ENCODE measurements around the gene TAF11L4. TPM values are rescaled to one million over a fixed set of nuclear protein-coding genes. Genes with fewer than 3 reads are reported as not detected.
"Not testable (repeated sequence)": the region's sequence is repeated elsewhere in the genome, so short reads cannot be mapped to it uniquely, and the experiment has no call there.

TAF11L4 gene
- polyA plus RNA-seq (2011; rRNA removed) (not detected in 2 replicates), polyA minus RNA-seq (2011; rRNA and poly(A)+ RNA removed) (not detected in 2 replicates)

DNA sequence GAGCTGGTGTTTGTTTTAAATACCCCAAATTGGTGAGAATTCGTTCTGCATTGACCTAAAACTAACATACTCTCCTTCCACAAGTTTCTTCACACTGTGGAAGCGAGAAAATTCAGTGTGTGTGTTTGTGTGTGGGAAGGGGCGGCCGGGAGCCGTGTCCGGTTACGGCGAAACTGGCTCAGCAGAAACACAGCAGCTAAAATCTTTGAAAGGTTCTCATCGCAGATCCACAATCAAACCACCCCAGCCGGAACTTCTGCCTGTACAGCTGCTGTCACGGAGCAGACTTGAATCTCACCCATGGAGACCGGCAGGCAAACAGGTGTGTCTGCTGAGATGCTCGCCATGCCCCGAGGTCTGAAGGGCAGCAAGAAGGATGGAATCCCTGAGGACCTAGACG lies at the start of gene TAF11L4:
TAF11L4 (plus strand) TSS at position 301 of the 400 bp plus-strand sequence.
- POLR2A ChIA-PET; DNase-seq (ENCODE audit: low read depth, low spot score); H3K27ac ChIP-seq (ENCODE audit: low read depth, low read length); H3K9me3 ChIP-seq (ENCODE audit: control insufficient read depth, insufficient read depth, low read length); CTCF ChIA-PET; H3K27me3 ChIP-seq (ENCODE audit: control insufficient read depth, insufficient read depth, low read length); H3K4me3 ChIP-seq (ENCODE audit: low read depth, low read length): not testable (repeated sequence)

DNA sequence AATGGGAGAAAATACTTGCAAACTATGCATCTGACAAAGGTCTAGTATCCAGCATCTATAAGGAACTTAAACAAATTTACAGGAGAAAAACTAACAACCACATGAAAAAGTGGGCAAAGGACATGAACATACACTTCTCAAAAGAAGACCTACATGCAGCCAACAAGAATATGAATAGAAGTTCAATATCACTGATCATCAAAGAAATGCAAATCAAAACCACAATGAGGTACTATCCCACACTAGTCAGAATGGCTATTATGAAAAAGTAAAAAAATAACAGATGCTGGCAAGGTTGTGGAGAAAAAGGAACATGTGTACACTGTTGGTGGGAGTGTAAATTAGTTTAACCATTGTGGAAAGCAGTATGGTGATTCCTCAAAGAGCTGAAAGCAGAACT lies 46.5 kb upstream of the TAF11L4 start:
- H3K27me3 ChIP-seq (ENCODE audit: control insufficient read depth, insufficient read depth, low read length); CTCF ChIA-PET; POLR2A ChIA-PET; H3K27ac ChIP-seq (ENCODE audit: low read depth, low read length); DNase-seq (ENCODE audit: low read depth, low spot score); H3K9me3 ChIP-seq (ENCODE audit: control insufficient read depth, insufficient read depth, low read length); H3K4me3 ChIP-seq (ENCODE audit: low read depth, low read length): not testable (repeated sequence)

DNA sequence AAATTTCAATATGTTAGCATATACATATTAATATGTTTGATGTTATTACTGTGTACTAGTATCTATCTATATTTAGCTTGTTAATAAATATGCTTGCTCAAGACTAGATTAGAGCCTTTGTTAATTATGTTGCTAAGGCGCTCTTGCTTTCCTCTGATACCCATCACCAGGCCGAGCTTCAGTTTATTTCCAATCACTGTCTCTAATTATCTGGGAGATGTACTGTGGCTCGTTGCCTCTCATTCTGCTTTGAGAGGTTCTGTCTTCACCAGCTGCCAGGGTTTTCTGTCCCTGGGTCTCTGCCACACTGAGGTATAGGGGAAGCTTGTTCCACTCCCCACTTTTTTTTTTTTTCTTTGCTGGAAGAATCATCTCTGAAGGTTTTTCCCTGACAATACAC lies 44.6 kb upstream of the TAF11L4 start:
- POLR2A ChIA-PET = no interaction called here
- no peak overlapping the region for H3K4me3 ChIP-seq (ENCODE audit: low read depth, low read length)
- no peak overlapping the region for H3K27ac ChIP-seq (ENCODE audit: low read depth, low read length)
- CTCF ChIA-PET = no interaction called here
- no peaks in the 10 kb centered on the region for H3K9me3 ChIP-seq (ENCODE audit: control insufficient read depth, insufficient read depth, low read length)
- H3K27me3 ChIP-seq (ENCODE audit: control insufficient read depth, insufficient read depth, low read length) = peaks cover 3% of the 10 kb centered on the region
- TF ChIP-seq CTCF (IDR thresholded peaks at IDR 0.05; ENCODE audit: low read depth, low read length) = no peak
- no peak for DNase-seq (ENCODE audit: low read depth, low spot score)

DNA sequence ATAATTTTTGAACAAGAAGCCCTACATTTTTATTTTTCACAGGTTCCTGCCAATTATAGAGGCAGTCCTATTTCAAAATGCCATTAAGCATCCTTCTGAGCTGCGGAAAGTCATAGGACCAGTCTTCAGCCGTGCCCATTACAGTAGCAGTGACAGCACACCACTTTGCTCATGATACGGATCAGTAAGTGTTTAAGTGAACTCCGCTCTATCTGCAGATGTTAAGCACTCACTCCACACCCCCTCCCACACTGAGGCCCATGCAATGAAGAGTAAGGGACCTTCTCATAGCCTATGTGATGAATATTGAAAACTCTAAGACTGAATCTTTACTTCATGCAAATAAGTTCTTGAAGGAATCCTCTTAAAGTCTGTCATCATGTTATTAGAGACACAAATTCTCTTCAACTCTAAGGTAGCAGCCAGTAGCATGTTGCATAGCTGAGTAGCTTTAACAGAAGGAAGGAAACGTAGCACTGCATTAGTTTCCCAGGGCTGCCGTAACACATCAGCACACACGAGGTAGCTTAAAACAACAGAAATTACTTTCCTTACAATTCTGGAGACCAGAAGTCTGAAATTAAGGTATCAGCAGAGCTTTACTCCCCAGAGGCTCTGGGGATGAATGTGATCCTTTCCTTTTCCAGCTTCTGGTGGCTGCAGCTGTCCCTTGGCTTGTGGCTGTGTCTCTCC lies 43.9 kb upstream of the TAF11L4 start:
- no peak for TF ChIP-seq CTCF (IDR thresholded peaks at IDR 0.05; ENCODE audit: low read depth, low read length)
- Histone ChIP-seq H3K27ac (ENCODE audit: low read depth, low read length) (no peak overlapping the region), H3K27me3 (ENCODE audit: control insufficient read depth, insufficient read depth, low read length) (peaks cover 3% of the 10 kb centered on the region), H3K9me3 (ENCODE audit: control insufficient read depth, insufficient read depth, low read length) (no peaks in the 10 kb centered on the region), H3K4me3 (ENCODE audit: low read depth, low read length) (no peak overlapping the region)
- ChIA-PET CTCF (no interaction called here), POLR2A (no interaction called here)
- no peak for DNase-seq (ENCODE audit: low read depth, low spot score)

- ChIA-PET CTCF (no interaction called here), POLR2A (no interaction called here)
- no peak overlapping the region for H3K27ac ChIP-seq (ENCODE audit: low read depth, low read length)
- no peaks in the 10 kb centered on the region for H3K9me3 ChIP-seq (ENCODE audit: control insufficient read depth, insufficient read depth, low read length)
- DNase-seq (ENCODE audit: low read depth, low spot score) = no peak
- H3K4me3 ChIP-seq (ENCODE audit: low read depth, low read length) = no peak overlapping the region
- no peak for TF ChIP-seq CTCF (IDR thresholded peaks at IDR 0.05; ENCODE audit: low read depth, low read length)
- peaks cover 4% of the 10 kb centered on the region for H3K27me3 ChIP-seq (ENCODE audit: control insufficient read depth, insufficient read depth, low read length)
Observed at GRCh38 chr5:17481378-17481777, 40.2 kb upstream of the TAF11L4 start.

DNA sequence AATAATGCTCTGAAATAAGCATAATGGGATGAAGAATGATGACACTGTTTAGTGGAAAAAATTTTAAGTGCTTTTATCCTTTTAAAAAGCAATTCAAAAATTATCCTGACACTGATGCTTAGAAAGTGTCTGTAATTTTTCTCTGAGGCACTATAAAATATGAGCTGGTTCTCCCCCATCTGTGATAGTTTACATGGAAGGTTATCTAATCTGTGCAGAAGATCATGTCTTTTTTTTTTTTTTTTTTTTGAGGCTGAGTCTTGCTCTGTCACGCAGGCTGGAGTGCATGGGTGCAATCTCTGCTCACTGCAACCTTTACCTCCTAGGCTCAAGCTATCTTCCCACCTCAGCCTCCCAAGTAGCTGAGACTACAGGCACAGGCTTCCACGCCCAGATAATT lies 38.8 kb upstream of the TAF11L4 start:
- Histone ChIP-seq H3K27me3 (ENCODE audit: control insufficient read depth, insufficient read depth, low read length) (peaks cover 4% of the 10 kb centered on the region), H3K4me3 (ENCODE audit: low read depth, low read length) (no peak overlapping the region), H3K9me3 (ENCODE audit: control insufficient read depth, insufficient read depth, low read length) (no peaks in the 10 kb centered on the region), H3K27ac (ENCODE audit: low read depth, low read length) (no peak overlapping the region)
- no peak for TF ChIP-seq CTCF (IDR thresholded peaks at IDR 0.05; ENCODE audit: low read depth, low read length)
- ChIA-PET CTCF (no interaction called here), POLR2A (interaction anchor here (0.7 kb wide), 1 partner anchor 168 kb away, joined by 6 read pairs; no protein-coding TSS in a partner anchor)
- DNase-seq (ENCODE audit: low read depth, low spot score) = no peak

DNA sequence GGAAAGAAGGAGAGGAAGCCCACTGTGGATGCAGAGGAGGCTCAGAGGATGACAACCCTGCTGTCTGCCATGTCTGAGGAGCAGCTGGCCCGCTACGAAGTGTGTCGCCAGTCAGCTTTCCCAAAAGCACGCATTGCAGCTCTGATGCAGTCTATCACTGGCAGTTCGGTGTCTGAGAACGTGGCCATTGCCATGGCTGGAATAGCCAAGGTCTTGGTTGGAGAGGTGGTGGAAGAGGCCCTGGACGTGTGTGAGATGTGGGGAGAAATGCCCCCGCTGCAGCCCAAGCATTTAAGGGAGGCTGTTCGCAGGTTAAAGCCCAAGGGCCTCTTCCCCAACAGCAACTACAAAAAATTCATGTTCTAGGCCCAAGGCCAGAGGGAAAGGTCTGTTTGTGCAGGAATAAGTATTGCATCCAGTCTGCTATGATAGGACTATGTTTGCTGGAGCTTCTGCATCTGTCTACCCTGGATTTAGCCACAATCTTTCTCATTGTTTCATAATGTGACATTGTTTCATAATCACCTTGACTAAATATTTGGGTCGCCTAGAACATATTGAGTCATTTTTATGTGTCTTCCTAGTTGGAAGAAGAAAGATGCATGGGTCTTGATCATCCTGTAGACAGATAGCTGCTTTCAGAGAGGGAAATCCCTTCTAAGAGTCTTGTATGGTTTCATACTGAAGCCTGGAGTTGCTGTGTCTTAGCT lies 35.0 kb upstream of the TAF11L4 start:
- H3K4me3 ChIP-seq (ENCODE audit: low read depth, low read length); H3K27me3 ChIP-seq (ENCODE audit: control insufficient read depth, insufficient read depth, low read length); H3K27ac ChIP-seq (ENCODE audit: low read depth, low read length); DNase-seq (ENCODE audit: low read depth, low spot score); H3K9me3 ChIP-seq (ENCODE audit: control insufficient read depth, insufficient read depth, low read length); CTCF ChIA-PET; POLR2A ChIA-PET: not testable (repeated sequence)
